PC-9 (cell line): ENCODE measurements around the gene OR10H1.

ENCODE experiments used
- CTCF ChIP-seq: fragments of 200-600 bp; sonication (generic); conservative IDR thresholded peaks from 2 replicates; pipeline ENCODE4 v1.6.1; 2017; ENCODE audit warnings: mixed run types, antibody characterized with exemption, mild to moderate bottlenecking, moderate library complexity
- EZH2 ChIP-seq: fragments of 200-600 bp; sonication (generic); IDR thresholded peaks from 2 replicates; pipeline ENCODE4 v1.8.0; 2017; ENCODE audit warnings: antibody characterized with exemption, low read depth

GRCh38 chr19:15780610-15781418, 34.6 kb downstream of the OR10H1 start:
- TF ChIP-seq CTCF: no peak
- TF ChIP-seq EZH2: no peak
